ENCODE measurements around the gene SYNPO2L. TPM values are rescaled to one million over a fixed set of nuclear protein-coding genes. Genes with fewer than 3 reads are reported as not detected.
A peak's percentile ranks its signal among the peaks of the same experiment; 100 is the strongest.

Gene SYNPO2L
- total RNA-seq, 1 donor from 2014 or later: not detected

DNA sequence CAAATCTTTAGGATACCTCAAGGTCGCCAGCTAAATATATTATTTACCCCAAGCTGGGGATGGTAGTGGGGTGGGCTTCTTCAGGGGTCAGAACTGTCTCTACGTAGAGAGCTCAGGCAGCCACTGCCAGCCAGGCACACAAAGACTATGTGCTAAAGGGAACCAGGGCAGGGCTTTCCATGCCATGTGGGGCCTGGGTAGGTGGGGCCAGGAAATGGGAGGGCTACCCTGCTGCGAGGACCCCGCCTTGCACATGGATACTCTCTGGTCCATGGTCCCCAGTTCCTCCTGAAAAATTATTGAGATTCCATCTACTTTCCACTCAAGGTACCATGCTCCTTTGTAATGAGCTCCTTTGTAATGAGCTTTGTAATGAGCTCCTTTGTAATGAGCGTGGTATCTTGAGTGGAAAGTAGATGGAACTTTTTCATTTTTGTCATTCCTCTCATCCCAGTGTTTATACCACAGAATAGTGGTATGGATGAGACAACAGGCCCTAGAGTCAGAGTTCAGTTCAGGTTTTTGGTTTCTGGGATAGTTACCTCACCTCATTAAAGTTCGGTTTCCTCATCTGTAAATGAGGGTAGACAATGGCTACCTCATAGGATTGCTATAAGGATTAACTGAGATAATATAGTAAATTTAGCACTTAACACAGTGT, 5.8 kb downstream of the SYNPO2L start:
- DNase-seq (ENCODE audit: low spot score): no peak
- no peak for ATAC-seq

DNA sequence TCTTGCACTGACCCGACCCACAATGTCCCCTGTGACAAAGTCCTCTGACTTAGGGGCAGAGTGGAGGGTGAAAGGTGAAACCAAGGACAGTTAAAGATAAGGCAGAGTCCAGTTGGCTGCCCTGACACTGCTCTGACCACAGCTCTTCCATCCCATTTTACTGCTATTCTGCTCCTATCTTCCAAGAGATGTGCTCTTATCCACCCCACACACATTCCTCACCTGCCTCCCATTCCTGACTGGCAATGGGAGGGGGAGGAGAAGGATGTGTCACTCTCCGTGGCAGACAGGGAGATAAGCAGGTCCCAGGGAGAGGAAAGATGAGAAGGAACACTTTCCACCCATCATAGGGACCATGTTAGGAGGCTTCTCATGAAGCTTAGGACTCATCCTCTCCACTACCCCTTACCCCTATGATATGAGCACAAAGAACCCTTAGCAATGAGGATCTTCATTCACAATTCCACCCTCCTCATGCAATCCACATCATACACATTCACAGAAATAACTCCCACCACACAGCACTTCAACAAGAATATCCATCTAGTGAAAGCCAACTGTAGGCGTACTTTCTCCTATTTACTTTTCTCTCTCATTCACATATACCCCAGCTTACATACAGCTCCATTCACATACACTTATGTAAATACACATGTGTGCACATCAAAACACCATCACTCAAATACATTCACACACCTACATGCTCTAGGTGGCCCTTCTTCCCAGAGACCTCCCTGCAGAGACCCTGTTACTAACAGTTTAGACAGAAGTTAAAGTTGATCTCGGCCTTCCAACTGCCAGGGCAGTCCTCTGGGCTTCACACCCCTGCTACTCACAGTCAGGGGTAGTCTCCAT, 6.6 kb downstream of the SYNPO2L start:
- no peak for ATAC-seq
- DNase-seq (ENCODE audit: low spot score): no peak

DNA sequence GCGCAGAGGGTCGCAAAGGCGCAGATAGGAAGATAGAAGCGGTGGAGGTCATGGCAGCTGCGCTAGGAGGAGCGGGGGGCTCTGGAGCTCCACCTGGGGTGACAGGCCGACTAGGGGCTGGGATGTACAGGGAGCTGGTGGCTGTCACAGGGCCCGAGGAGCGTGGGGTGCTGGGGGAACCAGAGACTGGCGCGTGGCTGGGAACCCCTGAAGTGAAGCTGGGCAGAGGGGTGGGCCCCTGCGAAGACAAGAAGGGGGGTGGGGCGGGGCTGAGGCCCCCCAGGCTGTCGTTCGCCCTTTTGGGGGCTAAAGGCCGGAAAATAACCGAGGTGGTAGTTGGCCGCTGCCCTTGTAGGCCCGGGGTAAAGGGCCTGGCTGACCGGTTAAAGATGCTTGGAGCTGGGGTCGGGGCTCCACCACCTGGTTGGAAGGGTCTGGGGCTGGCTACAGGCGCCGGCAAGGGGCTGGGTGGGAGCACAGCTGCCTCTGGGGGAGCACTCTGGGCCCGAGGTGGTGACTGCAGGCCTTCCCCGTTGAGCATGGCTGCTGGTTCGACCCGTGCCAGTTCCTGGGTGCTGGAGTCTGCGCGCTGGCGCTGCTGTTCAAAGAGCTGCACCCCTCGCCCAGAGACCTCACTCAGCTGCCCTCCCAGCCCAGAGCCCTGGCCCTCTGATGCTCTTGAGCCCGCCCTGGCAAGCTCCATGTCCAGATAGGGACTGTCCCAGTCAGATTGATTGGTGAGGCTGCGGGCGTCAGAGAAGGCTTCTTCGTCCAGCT, 7.8 kb downstream of the SYNPO2L start:
- no peak for ATAC-seq
- no peak for DNase-seq (ENCODE audit: low spot score)

DNA sequence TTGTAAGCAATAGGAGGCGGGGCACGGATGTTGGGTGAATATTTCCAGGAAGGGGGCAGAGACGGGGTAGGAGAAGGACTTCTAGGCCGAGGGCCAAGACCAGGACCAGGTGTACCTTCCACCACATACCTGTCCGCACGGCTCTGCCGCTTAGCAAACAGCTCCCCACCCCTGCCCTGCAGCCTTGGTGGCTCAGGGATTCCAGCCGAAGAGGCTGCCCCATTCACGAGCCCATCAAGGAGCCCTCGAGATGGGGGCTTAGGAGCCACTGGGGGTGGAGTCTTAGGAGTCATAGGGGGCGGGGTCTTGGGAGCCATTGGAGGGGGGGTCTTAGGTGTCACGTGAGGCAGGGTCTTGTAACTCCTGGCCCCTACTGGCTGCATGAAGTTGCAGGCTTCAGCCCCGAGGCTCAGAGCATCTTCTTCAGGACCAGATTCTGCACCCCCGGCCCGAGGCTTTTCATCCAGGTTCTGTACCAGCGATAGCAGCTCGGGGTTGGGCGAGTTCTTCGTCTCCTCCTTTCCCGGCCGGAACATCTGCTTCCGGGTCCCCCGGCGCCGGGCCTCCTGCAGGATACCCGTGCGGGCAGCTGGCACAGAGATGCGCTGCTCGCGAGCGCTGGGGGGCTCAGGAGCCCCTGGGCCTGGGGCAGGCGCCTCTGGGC, 8.5 kb downstream of the SYNPO2L start:
- DNase-seq (ENCODE audit: low spot score): no peak
- ATAC-seq: no peak

DNA sequence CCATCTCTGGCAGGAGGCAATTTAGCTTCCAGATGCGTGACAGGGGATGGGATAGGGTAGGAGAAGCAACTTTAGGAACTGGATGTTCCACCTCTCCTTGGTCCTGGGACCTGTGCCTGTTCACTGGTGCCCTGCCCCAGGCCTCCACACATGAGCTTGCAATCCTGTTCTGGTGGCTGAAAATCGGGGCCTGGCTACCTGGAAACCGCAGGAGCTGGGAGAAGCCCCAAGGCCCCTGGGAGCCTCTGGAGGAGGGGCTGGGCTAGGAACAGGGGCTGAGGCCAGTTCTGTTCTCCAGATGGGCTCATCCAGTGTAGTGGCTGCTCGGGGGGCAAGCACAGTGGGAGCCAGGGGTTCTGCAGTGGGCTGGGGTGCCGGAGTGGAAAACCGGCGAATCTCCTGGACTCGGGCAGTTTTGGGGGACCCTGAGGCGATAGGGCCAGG, 9.2 kb downstream of the SYNPO2L start:
- DNase-seq (ENCODE audit: low spot score) (no peak), ATAC-seq (no peak)

DNA sequence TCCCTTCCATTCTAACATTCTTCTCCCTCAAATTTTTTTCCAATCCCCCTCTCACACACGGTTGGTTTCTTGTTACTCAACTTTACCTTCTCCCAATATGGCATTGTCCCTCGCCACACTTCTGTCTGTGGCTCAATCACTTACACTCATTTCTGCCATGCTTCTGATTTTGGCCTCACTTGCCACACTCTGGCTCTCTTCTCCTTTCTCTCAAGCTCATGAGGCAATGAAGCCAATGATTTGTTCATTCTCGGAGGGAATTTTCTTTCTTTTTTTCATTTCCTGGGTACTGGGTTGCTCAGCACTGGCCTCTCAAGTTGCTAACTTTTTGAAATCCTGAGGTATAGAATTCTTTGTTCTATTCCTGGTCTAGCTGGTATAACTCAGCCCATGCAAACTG, 10.6 kb downstream of the SYNPO2L start:
- ATAC-seq (no peak), DNase-seq (ENCODE audit: low spot score) (no peak)

DNA sequence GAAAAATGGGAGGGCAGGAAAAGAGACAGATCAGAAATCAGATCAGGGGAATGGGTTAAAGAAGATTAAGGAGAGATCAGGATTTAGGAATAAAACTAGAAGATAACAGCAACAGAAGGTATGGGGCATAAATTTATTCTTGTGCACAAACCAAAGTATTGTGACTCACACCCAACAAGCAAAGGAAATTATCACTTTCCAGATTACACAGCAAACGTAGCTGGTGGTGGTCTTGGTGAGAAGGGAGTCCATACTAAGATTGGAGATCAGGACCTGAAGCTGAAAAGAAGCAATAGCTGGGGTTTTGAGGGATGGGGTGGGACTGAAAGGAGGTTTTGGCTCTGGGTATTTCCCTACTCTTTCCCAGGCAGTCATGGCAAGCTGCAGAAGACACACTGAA, 11.1 kb downstream of the SYNPO2L start:
- DNase-seq (ENCODE audit: low spot score) (no peak), ATAC-seq (no peak)

DNA sequence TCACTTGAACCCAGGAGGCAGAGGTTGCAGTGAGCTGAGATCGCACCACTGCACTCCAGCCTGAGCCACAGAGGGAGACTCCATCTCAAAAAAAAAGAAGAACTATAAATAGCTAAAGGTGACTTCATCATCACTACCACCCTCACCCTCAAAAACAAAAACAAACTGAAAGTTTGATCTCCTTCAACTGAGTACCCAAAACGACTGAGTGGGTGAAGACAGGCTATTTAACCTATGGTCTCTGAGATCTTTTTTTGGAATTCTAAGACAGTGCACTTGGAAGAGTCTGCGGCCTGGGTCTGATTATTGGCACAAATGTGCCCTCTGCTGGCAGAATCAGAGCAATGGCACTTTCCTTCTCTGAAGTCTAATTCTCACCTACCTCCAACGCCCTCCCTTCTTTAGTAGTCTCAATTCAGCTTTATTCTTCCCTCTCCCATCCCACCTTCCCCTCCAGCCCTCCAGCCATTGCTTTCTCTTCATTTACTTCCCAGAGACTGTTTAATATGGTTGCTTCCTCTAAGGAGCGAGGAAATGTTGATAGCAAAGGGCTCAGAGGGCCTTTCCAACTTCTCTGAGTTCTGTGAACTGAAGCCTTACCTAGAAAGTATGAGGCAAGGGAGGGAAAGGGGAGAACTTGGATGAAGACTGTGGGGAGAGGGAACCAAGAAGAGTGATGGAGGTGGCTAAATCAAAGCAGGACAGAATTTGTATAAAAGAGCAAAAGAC, 11.7 kb downstream of the SYNPO2L start:
- DNase-seq (ENCODE audit: low spot score) (no peak), ATAC-seq (peak; percentile 95)

DNA sequence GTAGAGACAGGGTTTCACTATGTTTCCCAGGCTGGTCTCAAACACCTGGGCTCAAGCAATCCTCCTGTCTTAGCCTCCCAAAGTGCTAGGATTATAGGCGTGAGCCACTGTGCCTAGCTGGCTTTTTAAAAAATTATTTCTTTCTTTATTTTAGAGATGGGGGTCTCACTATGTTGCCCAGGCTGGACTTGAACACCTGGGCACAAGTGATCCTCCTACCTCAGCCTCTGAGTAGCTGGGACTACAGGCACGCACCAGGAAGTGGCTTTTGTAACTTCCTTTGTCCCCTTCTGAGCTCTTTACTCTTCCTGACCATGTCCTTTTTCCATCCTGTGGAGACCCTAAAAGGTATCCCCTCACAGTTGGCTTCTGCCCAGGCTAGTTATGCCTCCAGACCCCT, 12.5 kb downstream of the SYNPO2L start:
- no peak for DNase-seq (ENCODE audit: low spot score)
- ATAC-seq: no peak

DNA sequence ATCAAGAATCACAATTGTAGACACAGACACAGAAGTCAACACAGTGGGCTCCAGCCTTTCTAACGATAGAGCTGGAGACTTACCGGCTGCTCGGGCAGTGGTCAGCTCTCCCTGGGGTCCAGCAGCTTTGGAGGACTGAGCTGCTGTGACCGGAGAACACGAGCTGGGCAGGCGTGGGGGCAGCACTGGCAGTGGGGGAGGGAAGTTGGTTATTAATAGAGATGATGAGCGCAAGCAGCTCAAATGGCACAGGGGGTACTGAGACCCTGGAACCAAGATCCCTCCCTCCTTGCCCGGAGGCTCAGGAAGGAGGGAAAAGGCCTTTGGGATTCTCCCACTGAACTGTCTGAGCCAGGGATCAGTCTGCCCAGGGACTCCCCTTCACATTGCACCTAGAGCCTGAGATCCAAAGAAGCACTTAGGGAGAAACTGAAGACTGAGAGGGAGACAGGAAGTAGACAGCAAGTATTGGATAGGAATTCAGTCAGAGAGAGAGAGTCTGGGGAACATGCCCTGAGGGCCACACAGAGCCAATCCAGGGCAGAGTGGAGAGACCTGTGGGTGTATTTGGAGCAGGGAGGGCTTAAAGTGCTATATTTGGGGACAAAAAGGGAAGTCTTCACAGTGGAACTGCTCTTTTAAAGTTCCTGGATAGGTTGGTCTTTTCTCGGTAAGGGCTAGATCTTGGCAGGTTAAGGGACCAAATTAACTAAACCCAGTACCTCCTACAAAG, 14.3 kb downstream of the SYNPO2L start, which contains the start of gene MYOZ1:
MYOZ1 (minus strand) TSS at position 147 of the 733 bp plus-strand sequence. CDS start 1,457 bp downstream, outside the sequence.
- DNase-seq (ENCODE audit: low spot score) (no peak), ATAC-seq (no peak)

DNA sequence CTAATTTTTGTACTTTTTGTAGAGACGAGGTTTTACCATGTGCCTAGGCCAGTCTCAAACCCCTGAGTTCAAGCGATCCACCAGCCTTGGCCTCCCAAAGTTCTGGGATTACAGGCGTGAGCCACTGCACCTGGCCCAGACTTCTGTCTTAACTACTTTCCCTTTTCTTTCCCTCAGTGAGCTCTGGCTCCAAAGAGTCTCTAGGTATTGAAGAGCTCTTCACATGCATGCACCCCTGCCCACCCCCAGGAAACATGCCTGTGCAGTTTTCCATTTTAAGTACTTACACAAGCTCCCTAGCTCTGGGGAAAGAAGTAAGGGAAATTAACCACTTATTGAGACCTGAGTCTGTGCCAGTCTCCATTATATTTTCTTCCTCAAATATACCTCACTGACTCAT, 16.5 kb downstream of the SYNPO2L start:
- ATAC-seq (no peak), DNase-seq (ENCODE audit: low spot score) (no peak)

DNA sequence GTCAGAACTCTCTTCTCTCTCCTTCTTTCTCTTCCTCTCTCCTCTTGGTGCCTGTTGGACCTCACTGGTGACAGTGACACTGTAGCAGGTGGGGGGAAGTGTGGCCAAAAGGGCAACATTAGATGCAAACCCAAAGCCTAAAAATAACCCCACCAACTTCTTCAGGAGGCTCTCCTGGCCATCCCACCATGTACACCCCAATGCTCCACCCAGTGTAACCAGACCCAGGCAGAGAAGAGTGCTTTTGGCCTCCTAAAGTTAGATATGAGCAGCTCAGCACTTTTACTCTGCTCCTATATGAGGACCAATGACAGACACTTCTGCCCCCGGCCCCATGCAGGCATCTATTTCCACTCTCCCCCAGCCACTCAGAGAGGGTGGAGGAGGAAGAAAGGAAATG, 20.0 kb downstream of the SYNPO2L start:
- DNase-seq (ENCODE audit: low spot score): no peak
- no peak for ATAC-seq

DNA sequence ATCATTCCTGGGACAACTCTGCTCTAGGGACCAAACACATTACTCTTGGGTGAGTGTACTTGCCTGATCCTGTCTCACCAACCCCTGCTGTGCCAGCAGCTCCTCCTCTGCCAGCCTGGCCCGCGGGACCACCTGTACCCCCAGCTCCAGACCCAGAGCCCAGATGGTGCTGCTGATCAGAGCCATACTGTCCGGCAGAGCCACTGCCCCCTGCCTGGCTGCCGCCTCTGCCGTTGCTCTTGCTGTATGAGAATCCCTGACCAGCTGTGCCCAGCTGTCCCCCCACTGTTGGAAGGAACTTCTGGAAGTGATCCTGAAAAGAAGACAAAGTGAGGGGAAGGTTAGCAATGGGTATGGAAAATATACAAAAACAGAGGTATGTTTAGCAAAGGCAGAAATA, 21.4 kb downstream of the SYNPO2L start:
- ATAC-seq (no peak), DNase-seq (ENCODE audit: low spot score) (no peak)

DNA sequence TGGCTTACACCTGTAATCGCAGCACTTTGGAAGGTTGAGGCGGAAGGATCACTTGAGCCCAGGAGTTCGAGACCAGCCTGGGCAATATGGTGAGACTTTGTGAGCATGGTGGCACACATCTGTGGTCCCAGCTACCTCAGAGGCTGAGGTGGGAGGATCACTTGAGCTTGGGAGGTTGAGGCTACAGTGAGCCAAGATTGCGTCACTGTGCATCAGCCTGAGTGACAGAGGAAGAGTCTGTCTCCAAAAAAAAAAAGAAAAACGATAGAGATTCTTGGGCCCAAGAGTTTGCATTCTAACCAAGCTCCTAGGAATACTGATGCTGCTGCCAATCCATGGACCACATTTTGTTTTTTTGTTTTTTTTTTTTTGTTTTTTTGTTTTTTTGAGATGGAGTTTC, 26.7 kb downstream of the SYNPO2L start:
- DNase-seq (ENCODE audit: low spot score): no peak
- no peak for ATAC-seq

DNA sequence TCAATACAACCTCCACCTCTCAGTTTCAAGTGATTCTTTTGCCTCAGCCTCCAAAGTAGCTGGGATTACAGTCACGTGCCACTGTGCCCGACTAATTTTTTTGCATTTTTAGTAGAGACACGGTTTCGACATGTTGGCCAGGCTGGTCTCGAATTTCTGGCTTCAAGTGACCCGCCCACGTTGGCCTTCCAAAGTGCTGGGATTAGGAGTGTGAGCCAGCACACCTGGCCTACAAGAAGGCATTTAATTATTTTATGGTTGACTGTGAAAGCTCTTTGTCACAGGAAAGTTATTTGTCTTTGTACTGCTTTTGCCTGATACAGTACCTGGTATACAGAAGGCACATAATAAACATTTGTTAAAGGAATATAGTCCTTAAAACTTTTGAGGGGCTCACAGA, 27.4 kb downstream of the SYNPO2L start:
- ATAC-seq (no peak), DNase-seq (ENCODE audit: low spot score) (no peak)

DNA sequence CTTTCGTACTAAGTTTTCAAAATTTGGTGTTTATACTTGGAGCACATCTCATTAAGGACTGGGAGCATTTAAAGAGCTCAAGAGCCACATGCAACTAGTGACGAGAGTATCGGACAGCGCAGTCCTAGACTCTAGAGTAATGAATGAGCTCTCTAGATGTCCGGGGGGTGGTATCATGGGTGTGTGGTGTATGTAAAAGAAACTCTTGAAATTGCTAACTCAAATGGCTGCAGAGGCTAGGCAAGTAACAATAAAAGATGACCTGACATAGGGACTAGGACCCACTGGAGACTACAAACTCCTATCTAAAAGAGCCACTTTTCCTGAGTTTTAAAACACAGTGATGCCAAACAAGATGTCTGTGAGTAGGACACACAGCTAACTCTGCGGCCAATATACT, 28.5 kb downstream of the SYNPO2L start:
- no peak for ATAC-seq
- DNase-seq (ENCODE audit: low spot score): no peak

DNA sequence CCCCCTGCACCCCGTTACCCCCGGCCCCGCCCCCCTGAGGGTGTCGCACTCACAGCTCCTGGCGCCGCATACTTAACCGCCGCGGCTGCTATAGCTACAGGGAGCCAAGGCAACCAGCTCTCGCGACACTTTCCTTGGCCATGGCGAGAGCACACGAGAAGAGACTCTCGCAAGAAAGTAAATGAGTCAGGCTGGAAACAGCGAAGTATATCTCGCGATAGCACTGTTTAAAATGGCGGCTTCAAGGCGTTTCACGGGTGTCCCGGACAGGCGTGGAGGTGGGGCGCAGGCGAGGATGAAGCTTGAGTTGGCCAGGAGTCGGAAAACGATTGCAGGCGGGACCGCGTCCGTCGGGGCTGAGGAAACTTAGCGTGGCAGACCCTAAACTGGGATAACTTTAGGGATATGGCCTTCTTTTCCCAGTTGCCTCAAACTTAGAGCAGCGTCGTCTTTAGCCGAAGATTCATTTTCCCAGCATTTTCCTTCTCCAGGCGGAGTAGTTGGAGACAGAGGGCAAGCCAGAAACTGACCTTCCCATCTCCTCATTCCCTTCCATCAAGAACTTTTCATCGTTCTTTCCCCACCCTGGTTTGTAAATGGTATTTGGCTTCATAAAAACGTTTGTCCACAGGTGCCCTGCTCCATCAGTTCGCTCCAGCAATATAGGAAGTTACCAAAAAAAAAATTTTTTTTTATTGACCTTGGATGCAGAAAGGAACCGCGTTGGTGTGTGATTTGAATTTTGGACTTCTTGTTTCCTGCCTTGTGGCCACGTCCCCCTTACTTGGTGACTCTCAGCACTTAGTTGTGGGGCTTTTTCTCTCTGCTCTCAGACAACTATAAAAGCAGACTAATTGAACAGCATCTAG, 29.7 kb downstream of the SYNPO2L start:
- ATAC-seq (peak; percentile 97), DNase-seq (ENCODE audit: low spot score) (peak; percentile 92)

DNA sequence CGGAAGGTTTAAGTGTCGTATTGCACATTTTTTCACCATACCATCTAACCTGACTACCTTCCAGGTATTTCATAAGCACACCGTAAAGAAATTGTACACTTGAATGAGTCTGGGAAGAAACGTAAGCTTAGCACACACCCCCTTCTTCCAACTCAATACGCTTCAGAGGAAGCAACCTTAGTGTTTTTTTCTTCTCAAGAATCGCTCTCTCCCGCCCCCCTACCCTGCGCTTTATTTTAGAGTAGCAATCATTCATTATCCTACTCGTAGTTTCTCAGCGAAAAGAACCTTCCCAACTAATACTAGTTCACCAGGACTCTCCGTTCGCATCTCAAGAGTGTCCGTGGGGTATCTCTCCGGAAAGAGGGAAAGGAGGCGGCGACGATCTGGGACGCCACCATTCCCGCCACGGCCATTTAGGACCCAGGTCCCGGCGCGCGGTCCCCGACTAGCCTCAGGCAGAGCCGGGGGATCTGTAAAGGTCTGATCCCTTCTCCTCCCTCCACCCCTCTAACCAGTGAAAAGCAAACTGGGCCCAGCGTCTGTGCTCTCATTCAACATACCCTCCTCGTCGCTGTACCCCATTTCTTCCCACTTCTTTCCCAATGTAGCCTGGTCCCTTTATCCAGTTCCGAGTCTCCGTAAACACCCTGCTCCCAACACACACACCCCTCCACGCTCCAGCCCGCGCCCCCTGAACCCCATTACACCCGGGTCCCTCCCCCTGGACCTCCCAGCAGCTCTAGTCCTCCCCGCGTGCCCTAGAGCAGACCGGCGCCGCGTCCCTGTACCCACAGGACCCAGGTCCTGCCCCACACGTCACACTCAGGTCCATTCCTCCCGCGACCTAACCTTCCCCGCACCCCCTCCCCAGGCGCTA, 30.6 kb downstream of the SYNPO2L start:
- DNase-seq (ENCODE audit: low spot score) (no peak), ATAC-seq (peak; percentile 52)

Measured in left lobe of liver (tissue), 2 donors.